H9 (cell line): ENCODE data around the gene NUP85. TPM values are rescaled to one million over a fixed set of nuclear protein-coding genes. Genes with fewer than 3 reads are reported as not detected.

Experiments used
- DNase-seq: peaks from one replicate; pipeline ENCODE4 v3.0.0-alpha.2; 2017
- H2AFZ ChIP-seq: one replicate; pipeline ENCODE4 v1.6.1; 2013; ENCODE audit warnings: mild to moderate bottlenecking, low read length, control low read depth, moderate library complexity
- H2AK5ac ChIP-seq: 2 replicates; pipeline ENCODE4 v1.6.1; 2013; ENCODE audit warnings: low read length, control low read depth, mixed read lengths; ENCODE audit not compliant: insufficient read length
- H2BK120ac ChIP-seq: one replicate; pipeline ENCODE4 v1.6.1; 2013; ENCODE audit warnings: low read depth, mild to moderate bottlenecking, low read length, control low read depth, inconsistent platforms; ENCODE audit not compliant: poor library complexity, severe bottlenecking
- H2BK12ac ChIP-seq: 2 replicates; pipeline ENCODE4 v1.6.1; 2013; ENCODE audit warnings: low read length, control low read depth, mixed read lengths, low read depth; ENCODE audit not compliant: insufficient read length
- H2BK15ac ChIP-seq: 2 replicates; pipeline ENCODE4 v1.6.1; 2013; ENCODE audit warnings: low read depth, low read length, control low read depth
- H2BK20ac ChIP-seq: one replicate; pipeline ENCODE4 v1.6.1; 2013; ENCODE audit warnings: low read depth, mild to moderate bottlenecking, low read length, control low read depth, inconsistent platforms; ENCODE audit not compliant: poor library complexity, severe bottlenecking
- H2BK5ac ChIP-seq: 2 replicates; pipeline ENCODE4 v1.6.1; 2013; ENCODE audit warnings: low read length, control low read depth, mixed read lengths; ENCODE audit not compliant: insufficient read length
- H3K14ac ChIP-seq: 2 replicates; pipeline ENCODE4 v1.6.1; 2013; ENCODE audit warnings: low read length, control low read depth; ENCODE audit not compliant: insufficient read depth
- H3K18ac ChIP-seq: 2 replicates; pipeline ENCODE4 v1.6.1; 2013; ENCODE audit warnings: low read depth, mild to moderate bottlenecking, mixed read lengths, low read length, control low read depth; ENCODE audit not compliant: insufficient read length
- H3K23ac ChIP-seq: 2 replicates; pipeline ENCODE4 v1.6.1; 2013; ENCODE audit warnings: low read length, control low read depth, mixed read lengths, low read depth; ENCODE audit not compliant: insufficient read length
- H3K23me2 ChIP-seq: 2 replicates; pipeline ENCODE4 v1.6.1; 2013; ENCODE audit warnings: low read depth, mild to moderate bottlenecking, mixed read lengths, low read length, control low read depth; ENCODE audit not compliant: insufficient read length, poor library complexity, severe bottlenecking
- H3K27ac ChIP-seq: 2 replicates; pipeline ENCODE4 v1.5.1; 2013; ENCODE audit warnings: low read length, control low read depth, mixed read lengths, low read depth; ENCODE audit not compliant: insufficient read length
- H3K27me3 ChIP-seq: 2 replicates; pipeline ENCODE4 v1.6.1; 2013; ENCODE audit warnings: low read length, control low read depth, inconsistent platforms; ENCODE audit not compliant: insufficient read depth
- H3K4ac ChIP-seq: 2 replicates; pipeline ENCODE4 v1.6.1; 2013; ENCODE audit warnings: low read depth, mild to moderate bottlenecking, control low read depth, inconsistent platforms, low read length, moderate library complexity
- H3K4me1 ChIP-seq: 2 replicates; pipeline ENCODE4 v1.6.1; 2013; ENCODE audit warnings: low read length, control low read depth, inconsistent platforms; ENCODE audit not compliant: insufficient read depth
- H3K4me2 ChIP-seq: 2 replicates; pipeline ENCODE4 v1.6.1; 2013; ENCODE audit warnings: low read length, control low read depth, mixed read lengths; ENCODE audit not compliant: insufficient read length, insufficient read depth
- H3K56ac ChIP-seq: 2 replicates; pipeline ENCODE4 v1.6.1; 2013; ENCODE audit warnings: low read depth, mild to moderate bottlenecking, mixed read lengths, low read length, control low read depth; ENCODE audit not compliant: insufficient read length
- H3K79me1 ChIP-seq: 2 replicates; pipeline ENCODE4 v1.6.1; 2013; ENCODE audit warnings: low read depth, mild to moderate bottlenecking, moderate library complexity, low read length, control low read depth, inconsistent platforms; ENCODE audit not compliant: insufficient read depth, poor library complexity, severe bottlenecking
- H3K79me2 ChIP-seq: 2 replicates; pipeline ENCODE4 v1.6.1; 2013; ENCODE audit warnings: low read length, control low read depth, inconsistent platforms; ENCODE audit not compliant: insufficient read depth
- H3K9ac ChIP-seq: 2 replicates; pipeline ENCODE4 v1.6.1; 2013; ENCODE audit warnings: low read length, control low read depth, mixed read lengths; ENCODE audit not compliant: insufficient read length; ENCODE audit errors: extremely low read depth
- H3K9me3 ChIP-seq: one replicate; pipeline ENCODE4 v1.6.1; 2013; ENCODE audit warnings: low read depth, low read length, inconsistent platforms; ENCODE audit not compliant: control insufficient read depth
- H3T11ph ChIP-seq: one replicate; pipeline ENCODE4 v1.6.1; 2013; ENCODE audit warnings: mild to moderate bottlenecking, low read length, control low read depth, inconsistent platforms
- H4K20me1 ChIP-seq: one replicate; pipeline ENCODE4 v1.6.1; 2013; ENCODE audit not compliant: control insufficient read depth, insufficient read length, insufficient read depth
- H4K5ac ChIP-seq: 2 replicates; pipeline ENCODE4 v1.6.1; 2013; ENCODE audit warnings: low read depth, mild to moderate bottlenecking, mixed read lengths, low read length, control low read depth; ENCODE audit not compliant: insufficient read length
- H4K8ac ChIP-seq: replicated peaks from 2 replicates; pipeline ENCODE4 v1.6.1; 2013; ENCODE audit warnings: low read length, control low read depth, mixed read lengths, low read depth; ENCODE audit not compliant: insufficient read length
- H4K91ac ChIP-seq: 2 replicates; pipeline ENCODE4 v1.6.1; 2013; ENCODE audit warnings: low read depth, mild to moderate bottlenecking, moderate library complexity, mixed read lengths, low read length, control low read depth; ENCODE audit not compliant: insufficient read length
- H3K27ac Mint-ChIP-seq, 3 experiments: 2 replicates in 2 of 3; 3 replicates in 1 of 3; pipeline ENCODE4 v1.8.0; 2020 to 2021; ENCODE audit warnings: mixed read lengths in 3 of 3, mild to moderate bottlenecking in 1 of 3, moderate library complexity in 1 of 3
- H3K27me3 Mint-ChIP-seq: 2 replicates; pipeline ENCODE4 v1.8.0; 2021; ENCODE audit warnings: low read depth, mild to moderate bottlenecking, moderate library complexity, mixed read lengths
- H3K36me3 Mint-ChIP-seq, 3 experiments: 2 replicates in 2 of 3; 3 replicates in 1 of 3; pipeline ENCODE4 v1.8.0; 2020 to 2021; ENCODE audit warnings: low read depth in 3 of 3, mixed read lengths in 3 of 3; ENCODE audit not compliant: insufficient read depth in 1 of 3
- H3K4me1 Mint-ChIP-seq, 2 experiments: 2 replicates each; pipeline ENCODE4 v1.8.0; 2020; ENCODE audit warnings: mixed read lengths in 2 of 2
- H3K4me3 Mint-ChIP-seq, 2 experiments: 2 replicates in 1 of 2; 3 replicates in 1 of 2; pipeline ENCODE4 v1.8.0; 2020 to 2021; ENCODE audit warnings: mild to moderate bottlenecking in 2 of 2, mixed read lengths in 2 of 2, moderate library complexity in 1 of 2
- H3K9me3 Mint-ChIP-seq, 2 experiments: 2 replicates in 1 of 2; 3 replicates in 1 of 2; pipeline ENCODE4 v1.8.0; 2020; ENCODE audit warnings: mild to moderate bottlenecking in 2 of 2, mixed read lengths in 2 of 2, moderate library complexity in 1 of 2
- WGBS: extraction: QIAGEN DNeasy Blood & Tissue Kit; methylation state at CpG from one replicate; pipeline ENCODE4 v1.1.7; 2013; ENCODE audit warnings: missing lambda C conversion rate, low lambda C conversion rate, mixed read lengths; ENCODE audit not compliant: insufficient read length; ENCODE audit errors: extremely low coverage; 5-methylcytosine and 5-hydroxymethylcytosine counted together
- total RNA-seq: library from RNA; stranded (reverse); gene quantifications from 2 replicates; pipeline ENCODE4 v1.2.1, GENCODE V29; 2021
- TF ChIP-seq, protein P1 (sequence below): fragments of 200-600 bp; sonication (generic); conservative IDR thresholded peaks from 3 replicates; pipeline ENCODE4 v1.8.0; 2021; ENCODE audit warnings: antibody characterized with exemption, mild to moderate bottlenecking

The NUP85 gene
- total RNA-seq, 1 experiment from 2014 or later, result 145 TPM

DNA sequence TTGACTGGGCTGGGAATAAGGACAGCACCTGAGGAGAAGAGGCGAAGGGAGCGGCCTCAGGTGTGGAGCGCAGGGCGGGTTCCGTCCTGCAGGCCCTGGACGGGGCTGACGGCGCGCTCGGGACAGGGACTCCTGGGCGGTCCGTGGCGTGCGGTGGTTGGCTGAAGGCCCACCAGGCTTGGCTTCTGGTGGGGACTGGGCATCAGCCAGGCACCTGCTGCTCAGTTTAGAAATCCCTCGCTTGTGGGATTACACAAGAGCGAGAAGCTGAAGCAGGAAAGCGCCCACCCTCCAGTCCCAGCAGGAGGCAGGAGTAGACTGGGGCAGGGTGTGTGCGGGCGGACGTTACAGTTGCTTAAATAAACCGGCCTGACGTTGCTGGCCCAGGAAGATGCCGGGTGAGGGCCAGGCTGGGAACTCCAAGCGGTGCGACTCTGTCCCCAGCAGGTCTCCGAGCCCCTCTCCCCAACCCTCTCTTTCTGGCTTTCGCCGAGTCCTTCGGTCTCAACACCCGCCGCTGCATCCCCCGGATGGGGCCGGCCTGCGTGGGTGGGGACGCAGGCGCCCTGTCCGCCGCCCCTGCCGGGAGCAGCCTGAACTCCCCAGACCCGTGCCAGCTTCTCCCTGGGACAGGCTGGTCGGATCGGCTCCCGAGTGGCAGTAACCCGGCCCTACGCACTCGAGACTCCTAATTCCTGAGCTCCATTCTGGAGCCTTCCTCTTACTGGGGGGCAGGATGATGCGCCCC lies 64.9 kb downstream of the NUP85 start:
- no peak overlapping the region for H2BK120ac ChIP-seq
- Mint-ChIP-seq H3K9me3 (no peaks in the 10 kb centered on the region), H3K27ac (peak overlapping the region in 2 of 3 experiments; percentile 44 to 89; a peak in 4 of 7 replicates), H3K27me3 (no peaks in the 10 kb centered on the region; the same call in 1 of the 2 replicates), H3K36me3 (peaks cover 0 to 41% (median 39%) of the 10 kb centered on the region in 3 experiments; a peak in 6 of 7 replicates), H3K4me3 (peak overlapping the region; percentile 76 to 86), H3K4me1 (peaks cover 15 to 20% of the 10 kb centered on the region in 2 experiments)
- peak; percentile 82 for DNase-seq
- H3K56ac ChIP-seq, result no peak overlapping the region
- no peak overlapping the region for H3K23ac ChIP-seq
- no peak overlapping the region for H3K27ac ChIP-seq
- no peak overlapping the region for H3K4ac ChIP-seq
- no peak overlapping the region for H4K8ac ChIP-seq
- H3K14ac ChIP-seq, result peak overlapping the region; percentile 21; the same call in 1 of the 2 replicates
- no peak overlapping the region for H3T11ph ChIP-seq
- no peaks in the 10 kb centered on the region for H4K20me1 ChIP-seq
- peak overlapping the region; percentile 42 for H3K9ac ChIP-seq
- TF ChIP-seq, protein P1, sequence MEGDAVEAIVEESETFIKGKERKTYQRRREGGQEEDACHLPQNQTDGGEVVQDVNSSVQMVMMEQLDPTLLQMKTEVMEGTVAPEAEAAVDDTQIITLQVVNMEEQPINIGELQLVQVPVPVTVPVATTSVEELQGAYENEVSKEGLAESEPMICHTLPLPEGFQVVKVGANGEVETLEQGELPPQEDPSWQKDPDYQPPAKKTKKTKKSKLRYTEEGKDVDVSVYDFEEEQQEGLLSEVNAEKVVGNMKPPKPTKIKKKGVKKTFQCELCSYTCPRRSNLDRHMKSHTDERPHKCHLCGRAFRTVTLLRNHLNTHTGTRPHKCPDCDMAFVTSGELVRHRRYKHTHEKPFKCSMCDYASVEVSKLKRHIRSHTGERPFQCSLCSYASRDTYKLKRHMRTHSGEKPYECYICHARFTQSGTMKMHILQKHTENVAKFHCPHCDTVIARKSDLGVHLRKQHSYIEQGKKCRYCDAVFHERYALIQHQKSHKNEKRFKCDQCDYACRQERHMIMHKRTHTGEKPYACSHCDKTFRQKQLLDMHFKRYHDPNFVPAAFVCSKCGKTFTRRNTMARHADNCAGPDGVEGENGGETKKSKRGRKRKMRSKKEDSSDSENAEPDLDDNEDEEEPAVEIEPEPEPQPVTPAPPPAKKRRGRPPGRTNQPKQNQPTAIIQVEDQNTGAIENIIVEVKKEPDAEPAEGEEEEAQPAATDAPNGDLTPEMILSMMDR, result no peak
- no peak overlapping the region for H2BK20ac ChIP-seq
- 0 out of 2 replicates have a peak, but pooled peaks cover 2% of the 10 kb centered on the region for H3K4me1 ChIP-seq
- H2AFZ ChIP-seq, result no peak overlapping the region
- H3K18ac ChIP-seq, result peak overlapping the region; percentile 1
- H3K23me2 ChIP-seq, result peaks cover 22% of the 10 kb centered on the region
- H3K4me2 ChIP-seq, result peak overlapping the region; percentile 74
- H4K91ac ChIP-seq, result no peak overlapping the region
- H3K9me3 ChIP-seq, result no peaks in the 10 kb centered on the region
- no peak overlapping the region for H2BK12ac ChIP-seq
- WGBS, result no CpG with 5 or more reads among the region's 47 CpGs
- H3K79me1 ChIP-seq, result no peaks in the 10 kb centered on the region
- H3K27me3 ChIP-seq, result no peaks in the 10 kb centered on the region
- H4K5ac ChIP-seq, result no peak overlapping the region
- H2AK5ac ChIP-seq, result no peak overlapping the region
- H3K79me2 ChIP-seq, result no peaks in the 10 kb centered on the region
- no peak overlapping the region for H2BK5ac ChIP-seq
- H2BK15ac ChIP-seq, result no peak overlapping the region
